DND-41 (cell line): ENCODE data around the gene TRMT61A.

Source experiments
- ATAC-seq: fragments of 200-7000 bp; cut with Tn5 transposase; 3 replicates; pipeline ENCODE4 v1.9.1; 2021; ENCODE audit warnings: low read depth; ENCODE audit not compliant: insufficient read depth
- DNase-seq: peaks from one replicate; pipeline ENCODE4 v3.0.0-alpha.2; 2020
- H2AFZ ChIP-seq: 2 replicates; pipeline ENCODE4 v1.6.0; 2012; ENCODE audit warnings: low read depth, low read length
- H3K27ac ChIP-seq: 2 replicates; pipeline ENCODE4 v1.5.1; 2012; ENCODE audit warnings: low read length, inconsistent platforms
- H3K27me3 ChIP-seq: fragments of 200-600 bp; sonication (generic); 2 replicates; pipeline ENCODE4 v1.6.0; 2012; ENCODE audit warnings: low read length, mild to moderate bottlenecking, inconsistent platforms; ENCODE audit not compliant: insufficient read depth, poor library complexity
- H3K36me3 ChIP-seq: 2 replicates; pipeline ENCODE4 v1.5.1; 2012; ENCODE audit warnings: low read length, inconsistent platforms; ENCODE audit not compliant: insufficient read depth
- H3K4me1 ChIP-seq: 2 replicates; pipeline ENCODE4 v1.5.1; 2012; ENCODE audit warnings: mild to moderate bottlenecking, low read length; ENCODE audit not compliant: insufficient read depth
- H3K4me2 ChIP-seq: 2 replicates; pipeline ENCODE4 v1.6.0; 2012; ENCODE audit warnings: mild to moderate bottlenecking, moderate library complexity, low read length, inconsistent platforms; ENCODE audit not compliant: insufficient read depth
- H3K4me3 ChIP-seq, 2 experiments: fragments of 200-600 bp in 1 of 2; shearing (Covaris generic) in 1 of 2; 2 replicates each; pipeline ENCODE4 v1.5.1; 2012 to 2016; ENCODE audit warnings: inconsistent platforms in 2 of 2, low read length in 2 of 2, mild to moderate bottlenecking in 2 of 2, low read depth in 1 of 2, moderate library complexity in 1 of 2
- H3K79me2 ChIP-seq: 2 replicates; pipeline ENCODE4 v1.6.0; 2012; ENCODE audit warnings: low read length, inconsistent platforms; ENCODE audit not compliant: insufficient read depth
- H3K9ac ChIP-seq: 2 replicates; pipeline ENCODE4 v1.6.0; 2012; ENCODE audit warnings: low read depth, mild to moderate bottlenecking, inconsistent platforms, low read length, moderate library complexity
- H3K9me3 ChIP-seq: 2 replicates; pipeline ENCODE4 v1.5.1; 2012; ENCODE audit warnings: low read length, moderate library complexity, mild to moderate bottlenecking, inconsistent platforms; ENCODE audit not compliant: insufficient read depth, severe bottlenecking
- H4K20me1 ChIP-seq: 2 replicates; pipeline ENCODE4 v1.6.0; 2012; ENCODE audit warnings: low read length; ENCODE audit not compliant: insufficient read depth
- EZH2 ChIP-seq: IDR thresholded peaks from 3 replicates; pipeline ENCODE4 v1.6.1; 2012; ENCODE audit warnings: borderline replicate concordance, low read depth, mild to moderate bottlenecking, moderate library complexity, low read length, inconsistent platforms; ENCODE audit not compliant: severe bottlenecking
- TF ChIP-seq, protein P1 (sequence below): IDR thresholded peaks from 2 replicates; pipeline ENCODE4 v1.5.1; 2012; ENCODE audit warnings: borderline replicate concordance, low read length, moderate library complexity, mild to moderate bottlenecking; ENCODE audit not compliant: poor library complexity, severe bottlenecking; ENCODE audit errors: extremely low read depth

TRMT61A gene

DNA sequence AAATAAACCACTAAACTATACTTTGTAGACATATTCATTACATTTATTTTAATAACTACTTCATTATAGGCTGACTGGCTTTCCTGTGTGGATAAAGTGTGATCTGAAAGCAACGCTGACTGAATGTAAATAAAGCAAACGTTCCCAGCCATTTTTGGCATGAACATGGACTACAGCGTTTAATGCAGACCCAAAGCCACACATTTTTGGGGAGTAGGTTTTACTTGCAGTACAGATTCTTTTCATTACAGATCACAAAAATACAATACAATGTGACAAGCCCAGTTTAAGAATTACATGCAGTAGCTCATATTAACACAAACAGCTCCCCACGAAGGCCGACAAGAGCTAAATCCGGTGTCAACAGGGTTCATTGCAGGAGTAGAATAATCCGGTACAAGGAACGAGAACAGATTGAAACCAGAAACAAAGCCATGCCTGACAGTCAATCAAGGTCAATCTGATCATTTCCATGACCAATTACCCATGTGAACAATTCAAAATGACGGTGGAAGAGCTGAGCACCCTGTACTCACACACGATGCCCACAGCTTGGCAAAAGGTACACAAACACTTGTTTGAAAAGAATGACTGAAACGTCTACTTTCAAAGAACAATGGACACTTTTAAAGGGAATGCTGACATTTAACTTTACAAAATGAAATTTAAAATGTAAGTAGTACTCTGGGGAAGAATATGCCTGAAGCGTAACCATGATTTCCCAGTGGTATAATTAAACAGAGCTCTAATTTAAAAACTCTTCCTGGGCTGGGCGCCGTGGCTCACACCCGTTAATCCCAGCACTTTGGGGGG is 28.2 kb downstream of the TRMT61A start:
- H3K79me2 ChIP-seq = peaks cover 67% of the 10 kb centered on the region
- peaks cover 27% of the 10 kb centered on the region for H3K4me1 ChIP-seq
- H3K36me3 ChIP-seq = peaks cover 35% of the 10 kb centered on the region
- ATAC-seq (no peak), DNase-seq (no peak)
- no peak overlapping the region for H3K9ac ChIP-seq
- no peak overlapping the region for H3K4me3 ChIP-seq
- H2AFZ ChIP-seq = no peak overlapping the region
- no peak overlapping the region for H3K4me2 ChIP-seq
- TF ChIP-seq EZH2 = no peak
- TF ChIP-seq, protein P1, sequence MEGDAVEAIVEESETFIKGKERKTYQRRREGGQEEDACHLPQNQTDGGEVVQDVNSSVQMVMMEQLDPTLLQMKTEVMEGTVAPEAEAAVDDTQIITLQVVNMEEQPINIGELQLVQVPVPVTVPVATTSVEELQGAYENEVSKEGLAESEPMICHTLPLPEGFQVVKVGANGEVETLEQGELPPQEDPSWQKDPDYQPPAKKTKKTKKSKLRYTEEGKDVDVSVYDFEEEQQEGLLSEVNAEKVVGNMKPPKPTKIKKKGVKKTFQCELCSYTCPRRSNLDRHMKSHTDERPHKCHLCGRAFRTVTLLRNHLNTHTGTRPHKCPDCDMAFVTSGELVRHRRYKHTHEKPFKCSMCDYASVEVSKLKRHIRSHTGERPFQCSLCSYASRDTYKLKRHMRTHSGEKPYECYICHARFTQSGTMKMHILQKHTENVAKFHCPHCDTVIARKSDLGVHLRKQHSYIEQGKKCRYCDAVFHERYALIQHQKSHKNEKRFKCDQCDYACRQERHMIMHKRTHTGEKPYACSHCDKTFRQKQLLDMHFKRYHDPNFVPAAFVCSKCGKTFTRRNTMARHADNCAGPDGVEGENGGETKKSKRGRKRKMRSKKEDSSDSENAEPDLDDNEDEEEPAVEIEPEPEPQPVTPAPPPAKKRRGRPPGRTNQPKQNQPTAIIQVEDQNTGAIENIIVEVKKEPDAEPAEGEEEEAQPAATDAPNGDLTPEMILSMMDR = no peak
- no peak overlapping the region for H3K27ac ChIP-seq
- peaks cover 64% of the 10 kb centered on the region for H4K20me1 ChIP-seq
- no peaks in the 10 kb centered on the region for H3K9me3 ChIP-seq
- no peaks in the 10 kb centered on the region for H3K27me3 ChIP-seq

DNA sequence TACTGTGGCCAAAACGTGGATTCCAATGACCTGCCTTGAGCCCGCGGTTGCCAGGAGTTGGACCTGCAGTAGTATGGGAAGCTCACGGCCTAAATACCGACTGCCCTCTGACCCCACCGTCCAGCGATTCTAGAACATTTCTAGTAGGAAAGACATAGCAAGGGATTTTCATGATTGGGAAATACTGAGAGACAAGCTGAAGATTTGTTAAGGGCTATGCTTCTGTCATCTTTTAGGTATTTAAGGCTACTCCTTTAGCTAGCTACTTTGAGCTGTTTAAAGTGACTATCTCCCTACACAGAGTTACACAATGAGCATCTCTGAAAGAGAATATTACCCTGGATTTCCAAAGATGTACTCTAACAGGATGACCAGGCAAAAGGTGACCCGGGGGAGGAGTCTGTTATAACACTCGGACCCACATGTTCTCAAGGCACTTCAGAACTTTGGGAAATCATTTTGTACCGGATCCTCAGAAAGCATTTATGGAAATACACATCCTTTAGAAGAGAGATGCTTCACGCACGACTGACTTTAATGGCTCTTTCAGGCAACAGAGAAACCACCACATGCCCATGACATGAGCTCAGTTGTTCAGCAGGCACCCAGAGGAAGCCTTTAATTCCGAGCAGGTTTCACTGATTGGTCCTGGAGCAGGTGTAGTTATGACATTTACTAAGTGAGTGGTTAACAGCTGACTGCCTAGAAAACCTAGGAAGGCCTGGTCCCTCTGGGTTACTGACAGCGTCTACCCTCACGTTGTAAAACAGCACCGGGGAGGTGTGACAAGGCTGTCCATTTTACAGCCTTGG is 29.3 kb downstream of the TRMT61A start:
- H3K27me3 ChIP-seq = no peaks in the 10 kb centered on the region
- H3K4me1 ChIP-seq = peaks cover 27% of the 10 kb centered on the region
- H3K79me2 ChIP-seq = peaks cover 72% of the 10 kb centered on the region
- H3K27ac ChIP-seq = no peak overlapping the region
- no peak for ATAC-seq
- H3K36me3 ChIP-seq = peaks cover 35% of the 10 kb centered on the region
- no peak overlapping the region for H3K4me3 ChIP-seq
- H2AFZ ChIP-seq = no peak overlapping the region
- TF ChIP-seq EZH2 = no peak
- TF ChIP-seq, protein P1 = no peak
- no peak overlapping the region for H3K4me2 ChIP-seq
- H3K9ac ChIP-seq = no peak overlapping the region
- DNase-seq = no peak
- H3K9me3 ChIP-seq = no peaks in the 10 kb centered on the region
- peaks cover 59% of the 10 kb centered on the region for H4K20me1 ChIP-seq

DNA sequence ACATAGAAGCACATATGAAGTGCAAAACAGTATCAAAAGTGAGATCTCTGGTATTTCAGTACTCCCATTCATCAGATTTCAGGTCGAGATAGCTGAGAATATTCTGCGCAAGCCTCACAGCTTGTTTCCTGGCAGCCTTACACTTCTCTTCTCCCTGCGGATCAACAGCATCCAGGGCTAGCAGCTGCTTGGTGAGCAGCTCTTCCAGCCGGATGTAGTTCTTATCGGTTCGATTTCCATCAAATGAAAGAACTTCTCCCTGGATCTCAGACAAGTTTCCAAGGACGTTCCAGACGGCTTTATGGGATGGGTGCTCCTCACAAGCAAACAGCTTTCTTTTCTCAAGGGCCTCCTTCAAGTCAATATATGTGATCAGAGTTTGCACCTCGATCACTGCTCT is 30.8 kb downstream of the TRMT61A start:
- no peaks in the 10 kb centered on the region for H3K9me3 ChIP-seq
- H3K4me1 ChIP-seq = peaks cover 41% of the 10 kb centered on the region
- peaks cover 85% of the 10 kb centered on the region for H3K79me2 ChIP-seq
- peak overlapping the region; percentile 93; the same call in 1 of the 2 replicates for H3K4me2 ChIP-seq
- H3K27me3 ChIP-seq = no peaks in the 10 kb centered on the region
- no peak overlapping the region for H2AFZ ChIP-seq
- no peak for DNase-seq
- no peak overlapping the region for H3K9ac ChIP-seq
- no peak overlapping the region for H3K27ac ChIP-seq
- TF ChIP-seq EZH2 = no peak
- TF ChIP-seq, protein P1 = no peak
- no peak overlapping the region for H3K4me3 ChIP-seq
- H3K36me3 ChIP-seq = peaks cover 35% of the 10 kb centered on the region
- no peak for ATAC-seq
- H4K20me1 ChIP-seq = peaks cover 58% of the 10 kb centered on the region
